Hepatocyte (in vitro differentiated cells): Measurements from ENCODE around the gene DPP9.

Experiments
- CTCF ChIP-seq: fragments of 200-600 bp; sonication (generic); IDR thresholded peaks from 2 replicates; pipeline ENCODE4 v1.5.1; 2016; ENCODE audit warnings: antibody characterized with exemption, mild to moderate bottlenecking; ENCODE audit not compliant: poor library complexity
- EZH2 ChIP-seq: fragments of 200-600 bp; sonication (generic); IDR thresholded peaks from 2 replicates; pipeline ENCODE4 v1.6.1; 2016; ENCODE audit warnings: antibody characterized with exemption, mild to moderate bottlenecking, borderline replicate concordance
- EZH2phosphoT487 ChIP-seq: fragments of 200-600 bp; sonication (generic); IDR thresholded peaks from one replicate; pipeline ENCODE4 v1.6.1; 2018; ENCODE audit warnings: antibody characterized with exemption, mild to moderate bottlenecking, low read depth, moderate library complexity; ENCODE audit not compliant: unreplicated experiment, severe bottlenecking

GRCh38 chr19:4704317-4704673 is 19.3 kb downstream of the DPP9 start:
- TF ChIP-seq CTCF (no peak), EZH2 (no peak), EZH2phosphoT487 (no peak)
